SJCRH30 (cell line): ENCODE results near the gene DEFB132. TPM values are rescaled to one million over a fixed set of nuclear protein-coding genes. Genes with fewer than 3 reads are reported as not detected.
"Not testable (repeated sequence)": the region's sequence is repeated elsewhere in the genome, so short reads cannot be mapped to it uniquely, and the experiment has no call there.

Experiments used
- DNase-seq, 2 experiments: peaks; one replicate each; pipeline ENCODE4 v3.0.0-alpha.2; 2015 to 2020
- H3K27ac ChIP-seq: fragments of 250-450 bp; sonication (Bioruptor Pico); 2 replicates; pipeline ENCODE4 v1.5.1; 2020; ENCODE audit warnings: mild to moderate bottlenecking, moderate library complexity
- H3K27me3 ChIP-seq: fragments of 250-450 bp; sonication (Bioruptor Pico); 2 replicates; pipeline ENCODE4 v1.5.1; 2020; ENCODE audit warnings: mild to moderate bottlenecking, moderate library complexity
- H3K36me3 ChIP-seq: fragments of 250-450 bp; sonication (Bioruptor Pico); 2 replicates; pipeline ENCODE4 v1.5.1; 2020; ENCODE audit warnings: mild to moderate bottlenecking, moderate library complexity
- H3K4me1 ChIP-seq: fragments of 250-450 bp; sonication (Bioruptor Pico); 2 replicates; pipeline ENCODE4 v1.5.1; 2020; ENCODE audit warnings: mild to moderate bottlenecking, moderate library complexity
- H3K4me3 ChIP-seq: fragments of 250-450 bp; sonication (Bioruptor Pico); 2 replicates; pipeline ENCODE4 v1.5.1; 2020; ENCODE audit warnings: mild to moderate bottlenecking, moderate library complexity
- H3K9me3 ChIP-seq: fragments of 250-450 bp; sonication (Bioruptor Pico); replicated peaks from 2 replicates; pipeline ENCODE4 v1.5.1; 2020; ENCODE audit warnings: mild to moderate bottlenecking, moderate library complexity
- total RNA-seq: library from RNA; depleted of rRNA; stranded (reverse); fragments of >200 nt; shearing (Covaris generic); gene quantifications from 2 replicates; pipeline ENCODE4 v1.2.3, GENCODE V29; 2014; rRNA removed

DEFB132 gene
- total RNA-seq: not detected in 2 replicates

GRCh38 chr20:257419-257818 is at the start of gene DEFB132:
TSS of gene DEFB132 (plus strand) at chr20:257724. CDS start at chr20:257779, 55 bp downstream.
- DNase-seq: no peak
- H3K36me3 ChIP-seq: no peaks in the 10 kb centered on the region
- no peaks in the 10 kb centered on the region for H3K4me1 ChIP-seq
- H3K4me3 ChIP-seq: no peak within 1 kb of the TSS
- peaks cover 7% of the 10 kb centered on the region for H3K27me3 ChIP-seq
- H3K9me3 ChIP-seq: no peaks in the 10 kb centered on the region
- H3K27ac ChIP-seq: no peak within 1 kb of the TSS

GRCh38 chr20:208942-209566 is 48.5 kb upstream of the DEFB132 start:
- Histone ChIP-seq H3K27ac (no peak overlapping the region), H3K9me3 (no peaks in the 10 kb centered on the region), H3K27me3 (peaks cover 16% of the 10 kb centered on the region; the same call in 1 of the 2 replicates), H3K36me3 (no peaks in the 10 kb centered on the region), H3K4me3 (no peak overlapping the region), H3K4me1 (no peaks in the 10 kb centered on the region)
- peak; percentile 21 to 62 for DNase-seq

GRCh38 chr20:210809-211502 is 46.6 kb upstream of the DEFB132 start:
- Histone ChIP-seq H3K36me3 (no peaks in the 10 kb centered on the region), H3K4me3 (no peak overlapping the region), H3K4me1 (no peaks in the 10 kb centered on the region), H3K9me3 (no peaks in the 10 kb centered on the region), H3K27me3 (peaks cover 16% of the 10 kb centered on the region; the same call in 1 of the 2 replicates), H3K27ac (no peak overlapping the region)
- no peak for DNase-seq

GRCh38 chr20:214383-214782 is 43.1 kb upstream of the DEFB132 start:
- DNase-seq: no peak
- no peaks in the 10 kb centered on the region for H3K36me3 ChIP-seq
- H3K27ac ChIP-seq: no peak overlapping the region
- H3K27me3 ChIP-seq: 0 out of 2 replicates have a peak, but pooled peaks cover 6% of the 10 kb centered on the region
- no peaks in the 10 kb centered on the region for H3K4me1 ChIP-seq
- H3K9me3 ChIP-seq: no peaks in the 10 kb centered on the region
- H3K4me3 ChIP-seq: no peak overlapping the region

GRCh38 chr20:215796-216195 is 41.7 kb upstream of the DEFB132 start:
- no peaks in the 10 kb centered on the region for H3K4me1 ChIP-seq
- H3K36me3 ChIP-seq: no peaks in the 10 kb centered on the region

GRCh38 chr20:217266-217665 is 40.3 kb upstream of the DEFB132 start:
- no peak for DNase-seq

More at GRCh38 chr20:215796-216195, 41.7 kb upstream of the DEFB132 start:
- no peak overlapping the region for H3K4me3 ChIP-seq
- DNase-seq: no peak
- H3K27ac ChIP-seq: no peak overlapping the region
- 0 out of 2 replicates have a peak, but pooled peaks cover 5% of the 10 kb centered on the region for H3K27me3 ChIP-seq
- no peaks in the 10 kb centered on the region for H3K9me3 ChIP-seq

GRCh38 chr20:219290-220115 is 38.0 kb upstream of the DEFB132 start:
- Histone ChIP-seq H3K36me3 (no peaks in the 10 kb centered on the region), H3K9me3 (no peaks in the 10 kb centered on the region), H3K27me3 (no peaks in the 10 kb centered on the region), H3K4me1 (no peaks in the 10 kb centered on the region), H3K27ac (no peak overlapping the region), H3K4me3 (no peak overlapping the region)
- peak; percentile 10 to 40 for DNase-seq

More at GRCh38 chr20:217266-217665, 40.3 kb upstream of the DEFB132 start:
- no peak overlapping the region for H3K4me3 ChIP-seq
- no peak overlapping the region for H3K27ac ChIP-seq
- no peaks in the 10 kb centered on the region for H3K9me3 ChIP-seq
- H3K36me3 ChIP-seq: no peaks in the 10 kb centered on the region
- no peaks in the 10 kb centered on the region for H3K27me3 ChIP-seq
- no peaks in the 10 kb centered on the region for H3K4me1 ChIP-seq

GRCh38 chr20:221258-221830 is 36.2 kb upstream of the DEFB132 start:
- Histone ChIP-seq H3K4me3 (no peak overlapping the region), H3K27ac (no peak overlapping the region), H3K4me1 (no peaks in the 10 kb centered on the region), H3K27me3 (peaks cover 5% of the 10 kb centered on the region; the same call in 1 of the 2 replicates), H3K9me3 (no peaks in the 10 kb centered on the region), H3K36me3 (no peaks in the 10 kb centered on the region)
- no peak for DNase-seq

- H3K9me3 ChIP-seq: not testable (repeated sequence)
These were observed 31.6 kb upstream of the DEFB132 start for GRCh38 chr20:225879-226278.

GRCh38 chr20:226958-227357 is 30.6 kb upstream of the DEFB132 start, which contains the start of gene DEFB129:
TSS of gene DEFB129 (plus strand) at chr20:227258. CDS start at chr20:227289, 31 bp downstream.
- peaks cover 5% of the 10 kb centered on the region; the same call in 1 of the 2 replicates for H3K27me3 ChIP-seq
- no peak within 1 kb of the TSS for H3K4me3 ChIP-seq
- no peak for DNase-seq
- H3K9me3 ChIP-seq: no peaks in the 10 kb centered on the region
- H3K27ac ChIP-seq: no peak within 1 kb of the TSS
- no peaks in the 10 kb centered on the region for H3K4me1 ChIP-seq
- H3K36me3 ChIP-seq: no peaks in the 10 kb centered on the region

More at GRCh38 chr20:225879-226278, 31.6 kb upstream of the DEFB132 start:
- H3K27ac ChIP-seq, DNase-seq, H3K36me3 ChIP-seq, H3K27me3 ChIP-seq, H3K4me3 ChIP-seq, H3K4me1 ChIP-seq: not testable (repeated sequence)

GRCh38 chr20:227439-228105 is 30.0 kb upstream of the DEFB132 start:
- Histone ChIP-seq H3K27ac (no peak overlapping the region), H3K36me3 (no peaks in the 10 kb centered on the region), H3K27me3 (peaks cover 5% of the 10 kb centered on the region; the same call in 1 of the 2 replicates), H3K4me3 (no peak overlapping the region), H3K4me1 (no peaks in the 10 kb centered on the region), H3K9me3 (no peaks in the 10 kb centered on the region)
- no peak for DNase-seq

GRCh38 chr20:235891-236290 is 21.6 kb upstream of the DEFB132 start:
- Histone ChIP-seq H3K9me3 (no peaks in the 10 kb centered on the region), H3K36me3 (no peaks in the 10 kb centered on the region), H3K4me1 (0 out of 2 replicates have a peak, but pooled peaks cover 8% of the 10 kb centered on the region), H3K27ac (no peak overlapping the region), H3K27me3 (no peaks in the 10 kb centered on the region), H3K4me3 (no peak overlapping the region)
- peak; percentile 40 to 53 for DNase-seq

- no peak overlapping the region for H3K27ac ChIP-seq
- no peak overlapping the region for H3K4me3 ChIP-seq
- no peak for DNase-seq
- no peaks in the 10 kb centered on the region for H3K9me3 ChIP-seq
- no peaks in the 10 kb centered on the region for H3K27me3 ChIP-seq
- H3K36me3 ChIP-seq: no peaks in the 10 kb centered on the region
- 0 out of 2 replicates have a peak, but pooled peaks cover 8% of the 10 kb centered on the region for H3K4me1 ChIP-seq
These were observed 20.0 kb upstream of the DEFB132 start for GRCh38 chr20:237489-237888.

- peaks cover 2% of the 10 kb centered on the region; the same call in 1 of the 2 replicates for H3K27me3 ChIP-seq
- no peak for DNase-seq
- 0 out of 2 replicates have a peak, but pooled peaks cover 8% of the 10 kb centered on the region for H3K4me1 ChIP-seq
- no peaks in the 10 kb centered on the region for H3K9me3 ChIP-seq
- no peak overlapping the region for H3K27ac ChIP-seq
- no peak overlapping the region for H3K4me3 ChIP-seq
- no peaks in the 10 kb centered on the region for H3K36me3 ChIP-seq
These were observed 19.6 kb upstream of the DEFB132 start for GRCh38 chr20:237929-238328.
